HG02678 (cell line): ENCODE results near the gene CD226.
"Not testable (repeated sequence)": the region's sequence is repeated elsewhere in the genome, so short reads cannot be mapped to it uniquely, and the experiment has no call there.

ENCODE experiments used
- ATAC-seq: cut with Tn5 transposase; IDR thresholded peaks from one replicate; pipeline ENCODE4 v1.9.1; 2021; ENCODE audit warnings: mild to moderate bottlenecking, moderate library complexity; ENCODE audit not compliant: unreplicated experiment

CD226 gene

DNA sequence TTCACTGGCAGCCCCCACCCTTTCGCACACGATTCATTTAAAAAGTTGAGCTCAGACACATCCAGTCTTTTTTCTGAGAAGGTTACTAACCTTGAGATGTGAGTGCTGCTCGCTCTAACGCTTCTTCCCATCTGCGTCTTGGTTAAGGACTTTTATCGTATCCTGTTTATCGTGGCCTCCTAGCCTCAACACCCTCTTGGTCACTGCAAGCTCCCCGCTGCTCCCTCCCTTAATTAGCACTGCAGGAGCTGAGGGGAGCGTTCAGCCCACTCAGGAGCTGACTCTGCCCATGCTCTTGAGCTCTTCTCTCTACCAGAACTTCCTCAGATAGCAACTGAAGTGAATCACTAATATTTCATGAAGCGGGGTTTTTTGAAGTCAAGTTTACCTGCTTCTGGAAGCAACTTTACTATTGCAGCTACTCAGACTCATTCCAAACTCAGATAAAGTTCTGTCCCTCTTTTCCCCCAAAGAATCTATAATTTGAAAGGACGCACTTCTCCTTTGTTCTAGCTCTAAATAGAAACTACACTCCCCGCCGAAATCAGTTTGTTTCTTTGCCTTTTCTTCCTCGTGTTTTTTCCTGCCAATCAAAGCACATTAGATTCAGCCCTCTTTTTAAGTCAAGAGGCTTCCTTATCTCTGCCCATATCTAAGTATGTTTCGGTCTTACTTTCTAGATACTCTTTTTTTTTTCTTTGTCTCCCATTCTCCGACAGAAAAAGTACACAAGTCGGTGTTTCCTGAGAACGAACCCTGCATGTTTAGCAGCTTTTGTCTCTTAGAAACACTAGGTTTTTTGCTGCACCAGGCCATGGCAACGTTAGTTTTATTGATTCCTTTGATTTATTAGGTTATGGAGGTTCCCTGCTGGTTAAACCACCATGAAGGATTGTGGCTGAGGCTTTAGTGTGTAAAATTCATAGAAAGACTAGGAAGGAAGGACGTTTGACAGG, 9.3 kb upstream of the CD226 start:
- peak; percentile 26 for ATAC-seq

- ATAC-seq = peak; percentile 35
These were observed 8.4 kb upstream of the CD226 start for GRCh38 chr18:69956057-69956456.

GRCh38 chr18:69954719-69955480, 7.2 kb upstream of the CD226 start:
- ATAC-seq = no peak

DNA sequence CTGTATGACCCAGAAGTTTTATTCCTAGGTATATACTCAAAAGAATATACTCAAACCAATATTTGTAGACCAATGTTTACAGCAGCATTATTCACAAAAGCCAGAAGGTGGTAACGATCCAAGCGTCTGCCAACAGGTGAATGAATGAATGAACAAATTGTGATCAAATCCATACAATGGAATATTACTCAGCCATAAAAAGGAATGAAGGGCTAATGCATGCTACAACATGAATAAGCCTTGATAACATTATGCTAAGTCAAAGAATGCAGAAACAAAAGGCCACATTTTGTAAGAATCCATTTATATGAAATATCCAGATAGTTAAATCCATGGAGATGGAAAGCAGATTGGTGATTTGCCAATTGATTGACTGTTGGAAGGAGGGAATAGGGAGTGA, 5.5 kb upstream of the CD226 start:
- no peak for ATAC-seq

GRCh38 chr18:69951182-69951581, 3.5 kb upstream of the CD226 start:
- no peak for ATAC-seq

DNA sequence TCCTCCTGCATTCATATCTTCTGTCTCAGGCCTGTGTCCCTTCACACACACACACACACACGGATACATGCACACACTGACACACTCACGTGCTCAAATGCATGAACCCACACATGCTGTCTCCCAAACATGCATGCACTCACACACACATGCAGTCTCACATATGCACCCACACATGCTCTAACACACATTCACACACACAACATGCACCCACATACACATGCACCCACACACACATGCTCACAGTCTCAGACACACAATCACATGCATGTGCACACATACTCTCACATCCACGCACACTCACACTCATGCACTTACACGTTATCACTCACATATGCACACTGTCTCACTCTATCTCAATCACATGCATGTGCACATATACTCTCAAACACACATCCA, 1.9 kb upstream of the CD226 start:
- ATAC-seq = no peak

DNA sequence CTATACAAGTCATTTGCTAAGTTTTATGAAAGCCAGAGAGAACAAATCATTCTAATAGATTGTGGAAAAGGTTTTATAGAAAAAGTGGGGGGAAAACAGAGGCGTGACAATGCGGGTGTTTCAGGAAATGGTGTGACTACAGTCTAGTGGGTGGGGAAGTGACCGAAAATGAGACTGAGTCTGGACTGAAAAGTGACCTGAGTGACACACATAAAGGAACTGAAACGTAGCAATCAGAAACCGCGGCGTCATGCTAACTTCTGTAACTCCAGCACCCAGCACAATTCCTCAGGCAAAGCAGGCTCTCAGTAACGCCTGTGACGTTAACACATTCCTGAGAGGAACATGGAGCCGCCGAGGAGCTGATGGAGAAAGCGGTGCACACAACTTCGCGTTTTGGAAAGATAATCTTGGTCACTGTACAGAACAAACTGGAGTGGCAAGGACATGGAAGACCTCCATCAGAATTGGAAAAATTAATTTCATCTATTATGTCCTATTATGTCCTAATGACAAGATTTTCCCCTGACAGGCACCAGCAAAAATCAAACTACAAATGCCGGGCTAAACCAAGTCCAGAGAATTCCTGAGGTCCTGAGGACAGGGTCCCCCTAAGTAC, 1.4 kb upstream of the CD226 start:
- ATAC-seq = peak; percentile 85

- ATAC-seq = no peak
These were observed 583 bp upstream of the CD226 start for GRCh38 chr18:69948256-69948655.

DNA sequence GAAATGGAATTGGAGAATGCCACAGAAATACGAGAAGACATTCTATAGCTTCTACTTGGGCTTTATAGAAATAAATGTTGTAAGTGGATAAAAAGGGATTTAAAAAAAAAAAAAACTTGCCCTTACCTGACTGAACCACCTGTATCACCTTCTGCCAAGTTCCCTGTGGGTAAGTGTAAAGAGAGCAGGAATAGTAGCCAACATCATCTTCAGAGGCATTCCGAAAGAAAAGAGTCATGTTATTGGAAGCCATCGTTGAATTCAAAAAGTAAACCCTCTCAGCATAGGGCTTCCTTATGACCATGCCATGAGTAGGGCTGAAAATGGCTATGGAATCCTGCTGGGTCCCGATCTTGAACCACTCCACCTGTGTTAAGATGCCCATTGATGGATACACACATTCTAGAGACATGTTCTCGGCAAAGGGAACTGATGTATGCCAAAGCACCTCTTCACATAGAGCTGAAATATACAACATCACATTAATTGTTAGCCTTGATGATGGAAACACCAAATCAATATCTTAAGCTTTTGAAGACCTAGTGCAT, 991 bp downstream of the CD226 start:
- no peak for ATAC-seq

GRCh38 chr18:69945220-69946114, 2.2 kb downstream of the CD226 start:
- ATAC-seq = no peak

DNA sequence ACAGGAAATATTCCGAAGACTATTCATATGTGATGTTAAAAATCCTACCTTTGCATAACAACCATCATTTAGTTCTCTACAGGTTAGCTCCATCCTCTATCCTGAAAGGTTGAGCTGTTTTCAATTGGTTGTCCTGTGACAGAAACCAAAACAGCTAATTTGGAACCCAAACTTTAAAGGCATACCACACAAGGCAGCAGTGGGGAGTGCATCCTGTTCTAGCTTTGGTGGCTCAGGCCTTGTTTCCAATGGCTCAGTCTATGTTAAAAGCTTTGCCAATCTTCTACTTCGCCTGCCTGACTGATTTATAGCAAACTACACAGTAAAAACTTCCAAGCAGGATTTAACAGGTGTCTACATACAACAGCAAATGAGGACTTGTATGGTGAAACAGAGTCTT, 3.2 kb downstream of the CD226 start:
- ATAC-seq = peak; percentile 22

DNA sequence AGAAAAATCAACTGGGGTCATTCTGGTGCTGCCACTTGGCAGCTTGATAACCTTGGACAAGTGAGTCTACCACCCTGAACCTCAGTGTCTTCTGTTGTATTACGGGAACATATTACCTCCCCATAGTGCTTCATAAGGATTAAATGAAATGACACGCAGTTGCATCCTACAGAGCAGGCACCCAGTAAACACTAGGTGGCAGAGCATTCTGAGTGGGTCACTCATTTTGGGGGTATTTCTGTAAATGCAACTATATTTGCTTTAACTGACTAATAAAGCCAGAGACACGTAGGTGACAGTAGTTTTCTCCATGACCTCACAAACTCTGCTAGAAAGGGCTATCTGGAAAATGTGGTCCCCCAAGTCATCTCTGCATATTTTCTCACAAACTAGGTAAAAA, 4.7 kb downstream of the CD226 start:
- no peak for ATAC-seq

GRCh38 chr18:69941183-69941582, 6.5 kb downstream of the CD226 start:
- ATAC-seq = no peak

DNA sequence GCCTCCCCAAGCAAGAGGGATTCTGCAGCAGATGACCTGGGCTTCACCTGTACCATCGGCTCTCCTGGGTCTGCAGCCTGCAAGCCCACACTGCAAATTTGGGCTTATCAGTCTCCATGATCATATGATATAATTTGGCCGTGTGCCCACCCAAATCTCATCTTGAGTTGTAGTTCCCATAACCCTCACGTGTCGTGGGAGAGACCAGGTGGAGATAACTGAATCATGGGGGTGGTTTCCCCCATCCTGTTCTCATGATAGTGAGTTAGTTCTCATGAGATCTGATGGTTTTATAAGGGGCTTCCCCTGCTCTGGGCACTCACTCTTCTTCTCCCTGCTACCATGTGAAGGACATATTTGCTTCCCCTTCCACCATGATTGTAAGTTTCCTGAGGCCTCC, 7.9 kb downstream of the CD226 start:
- not testable (repeated sequence) for ATAC-seq

DNA sequence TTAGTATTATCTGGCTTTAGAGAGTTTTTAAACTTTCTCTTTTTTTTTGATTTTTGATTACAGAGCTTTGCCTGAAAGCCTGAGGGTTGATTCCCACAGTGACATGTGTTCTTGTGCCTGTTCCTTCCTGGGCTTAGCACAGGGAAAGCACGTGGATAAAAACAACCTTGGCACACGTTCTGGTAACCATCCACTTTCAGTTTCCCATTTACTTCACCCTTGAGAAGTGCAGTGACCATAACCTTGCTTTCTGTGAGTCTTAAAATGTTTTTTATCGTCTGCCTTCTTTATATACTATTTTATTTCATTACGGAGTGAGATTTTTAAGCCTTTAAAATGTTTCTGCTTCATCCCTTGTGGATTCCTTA, 11.5 kb downstream of the CD226 start:
- no peak for ATAC-seq

GRCh38 chr18:69935319-69936190, 12.1 kb downstream of the CD226 start:
- ATAC-seq = peak; percentile 96

DNA sequence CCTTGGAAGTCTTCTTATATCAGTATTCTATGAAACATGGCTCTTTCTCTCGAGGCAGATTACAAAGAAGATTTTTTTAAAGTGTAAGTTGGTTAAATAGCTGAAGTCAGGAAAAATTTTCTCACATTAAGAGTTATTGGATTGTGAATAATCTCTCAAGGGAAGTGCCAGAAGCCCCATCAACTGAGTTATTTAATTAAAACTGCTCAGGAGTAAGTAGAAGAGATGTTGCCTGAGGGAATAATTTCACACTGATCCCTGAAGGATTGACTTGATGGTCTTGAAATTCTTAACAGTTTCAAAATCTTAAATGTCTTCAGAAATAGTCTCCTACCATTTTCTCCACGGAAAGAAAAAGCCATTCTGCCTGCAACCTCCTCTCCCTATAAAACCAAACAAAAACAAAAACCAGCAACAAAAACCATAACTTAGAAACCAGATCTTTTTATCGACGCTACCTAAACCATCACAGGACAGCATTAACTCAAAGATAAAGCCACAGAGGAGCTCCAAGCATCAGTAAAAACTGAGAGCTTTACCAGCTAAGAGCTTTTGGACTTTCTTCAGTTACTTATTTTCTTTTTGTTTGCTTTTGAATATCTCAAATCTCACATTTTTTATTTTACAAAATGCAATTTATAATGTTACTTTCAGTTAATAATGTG, 12.9 kb downstream of the CD226 start:
- no peak for ATAC-seq

DNA sequence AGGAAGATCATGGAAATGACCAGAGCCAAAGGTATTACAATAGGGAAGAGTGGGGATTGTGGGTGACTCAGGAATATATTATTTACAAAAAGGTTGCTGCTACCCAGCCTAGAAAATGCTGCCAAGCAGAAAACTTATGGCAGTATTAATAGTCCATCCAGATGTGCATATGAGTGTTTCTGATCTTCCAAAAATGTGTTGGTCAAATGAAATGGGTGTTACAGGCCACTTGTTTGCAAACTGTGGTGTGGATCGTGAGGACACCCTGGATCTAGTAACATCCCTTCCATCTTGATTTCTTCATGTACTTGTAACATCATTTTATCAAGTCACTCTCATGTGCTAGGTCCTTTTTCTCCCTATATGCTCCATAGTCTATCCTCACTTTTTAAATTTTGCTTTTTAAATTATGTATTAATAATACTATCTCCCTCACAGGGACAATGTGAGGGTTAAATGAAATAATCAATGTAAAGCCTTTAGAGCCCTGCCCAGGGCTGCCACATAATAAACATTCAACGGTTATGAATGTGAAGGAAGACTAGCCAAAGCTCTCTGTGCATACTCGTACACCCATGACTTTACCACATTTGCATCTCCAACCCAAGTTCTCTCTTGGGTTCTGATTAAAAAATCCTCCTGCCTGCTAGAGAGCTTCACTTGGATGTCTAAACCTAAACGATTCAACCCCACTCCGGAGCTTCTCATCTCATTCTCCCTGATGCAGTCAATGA, 18.5 kb downstream of the CD226 start:
- no peak for ATAC-seq
